ENCODE measurements around the gene USP6NL. TPM values are rescaled to one million over a fixed set of nuclear protein-coding genes. Genes with fewer than 3 reads are reported as not detected.
A peak's percentile ranks its signal among the peaks of the same experiment; 100 is the strongest.

USP6NL gene
- total and polyA plus RNA-seq, 2 of the 8 experiments (the other 6 are each of a cell fraction or from before 2014, with no cell fraction given) = 10.9 to 28.8 TPM

DNA sequence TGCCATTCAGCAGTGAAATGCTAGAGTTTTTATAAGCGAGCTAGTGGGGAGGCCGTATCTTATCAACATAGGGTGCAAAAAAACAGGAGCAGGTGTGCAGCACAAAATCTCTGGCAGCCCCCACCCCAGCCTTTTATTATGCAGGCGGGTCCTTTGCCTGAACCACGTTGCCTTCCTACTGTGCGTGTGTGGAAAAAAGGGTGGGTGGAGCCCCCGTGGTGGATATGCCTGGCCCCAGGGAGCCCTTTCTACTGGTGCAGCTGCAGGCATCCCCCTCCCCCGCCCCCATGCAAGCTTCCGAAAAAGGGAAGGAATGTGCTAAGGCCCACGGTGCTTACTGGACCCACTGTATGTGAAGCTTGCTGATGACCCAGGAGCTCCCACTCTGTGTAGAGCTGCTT lies 175.9 kb downstream of the USP6NL start:
- Histone ChIP-seq H3K9ac (replicated peaks in 1 of 4; ENCODE audit: extremely low read depth in 1 of 4, low read depth in 3 of 4, low read length in 3 of 4) (no peak overlapping the region), H3K23ac (ENCODE audit: insufficient read length) (no peak overlapping the region), H3K18ac (ENCODE audit: extremely low read depth, low read length) (peak overlapping the region; percentile 66; the same call in 1 of the 2 replicates), H3K56ac (replicated peaks; ENCODE audit: insufficient read length, low read depth, low read length) (no peak overlapping the region), H4K20me1 (replicated peaks in 1 of 2; ENCODE audit: control insufficient read depth in 1 of 2, insufficient read depth in 2 of 2, low read length in 2 of 2) (no peaks in the 10 kb centered on the region), H3K36me3 (ENCODE audit: control insufficient read depth in 2 of 4, insufficient read depth in 4 of 4, low read length in 3 of 4) (no peaks in the 10 kb centered on the region), H3K79me2 (ENCODE audit: control insufficient read depth in 1 of 2, insufficient read depth in 2 of 2, low read length in 2 of 2) (no peaks in the 10 kb centered on the region), H2BK12ac (ENCODE audit: low read depth, low read length) (peak overlapping the region; percentile 1; the same call in 1 of the 2 replicates), H3K23me2 (ENCODE audit: low read depth, low read length) (peaks cover 2% of the 10 kb centered on the region; the same call in 1 of the 2 replicates), H3K4me1 (replicated peaks in 1 of 4; ENCODE audit: control insufficient read depth in 3 of 4, insufficient read depth in 4 of 4, low read length in 3 of 4) (peaks cover 17 to 34% (median 24%) of the 10 kb centered on the region in 4 experiments), H4K91ac (replicated peaks; ENCODE audit: insufficient read length, low read length) (no peak overlapping the region), H3K27ac (ENCODE audit: low read depth, low read length) (no peak overlapping the region), H2BK120ac (replicated peaks; ENCODE audit: low read depth, low read length) (no peak overlapping the region), H3K4me2 (ENCODE audit: insufficient read depth in 1 of 2, low read depth in 2 of 2, low read length in 2 of 2) (peak overlapping the region in 1 of 2 experiments; percentile 15; a peak in 1 of 4 replicates), H3K79me1 (ENCODE audit: low read depth, low read length) (no peaks in the 10 kb centered on the region), H4K5ac (ENCODE audit: insufficient read length, low read depth, low read length) (peak overlapping the region; percentile 40), H3K4ac (replicated peaks; ENCODE audit: insufficient read length, low read depth, low read length) (no peak overlapping the region), H3K27me3 (replicated peaks in 1 of 4; ENCODE audit: control insufficient read depth in 3 of 4, extremely low read depth in 1 of 4, insufficient read depth in 3 of 4, low read length in 3 of 4) (no peaks in the 10 kb centered on the region; a peak in 1 of 7 replicates), H2AFZ (ENCODE audit: low read length) (no peak overlapping the region), H3K9me3 (ENCODE audit: insufficient read depth in 2 of 2, low read depth in 1 of 2, low read length in 1 of 2) (no peaks in the 10 kb centered on the region), H2BK15ac (ENCODE audit: low read length) (no peak overlapping the region), H4K8ac (ENCODE audit: extremely low read depth, insufficient read depth, low read length) (no peak overlapping the region), H2BK5ac (ENCODE audit: low read depth, low read length) (no peak overlapping the region; the same call in 1 of the 2 replicates), H3K14ac (ENCODE audit: insufficient read length) (no peak overlapping the region), H2AK5ac (ENCODE audit: low read depth, low read length) (no peak overlapping the region), H3K4me3 (ENCODE audit: extremely low read depth in 1 of 4, insufficient read depth in 2 of 4, low read depth in 3 of 4, low read length in 4 of 4) (0 out of 8 replicates have a peak overlapping the region, but pooled peaks of 1 of the 4 experiments have one; percentile 26), H2BK20ac (ENCODE audit: low read length) (no peak overlapping the region; the same call in 1 of the 2 replicates)
- POLR2A ChIA-PET (ENCODE audit: partially characterized antibody) = no interaction called here
- FAIRE-seq = no peak
- CTCF ChIA-PET (ENCODE audit: partially characterized antibody) = interaction anchor here (0.6 to 5.2 kb wide), 14 partner anchors 12 to 329 kb away, joined by 3 to 33 read pairs (median 4); no protein-coding TSS in a partner anchor
- TF ChIP-seq CHD2 (IDR thresholded peaks at IDR 0.05; ENCODE audit: low read length) (no peak), SIX5 (IDR thresholded peaks at IDR 0.05; ENCODE audit: low read depth, low read length) (no peak), KDM1A (IDR thresholded peaks at IDR 0.05; ENCODE audit: borderline replicate concordance, low read length) (0 out of 2 replicates have a peak, but pooled peaks have one; percentile 19), TEAD4 (IDR thresholded peaks at IDR 0.05; ENCODE audit: low read depth, low read length) (peak; percentile 2; the same call in 1 of the 2 replicates)
- WGBS, 2 experiments (ENCODE audit: extremely low coverage in 1 of 2, insufficient coverage in 1 of 2, insufficient read length in 1 of 2, insufficient replicate concordance in 2 of 2, low coverage in 1 of 2, low lambda C conversion rate in 2 of 2, missing lambda C conversion rate in 1 of 2) = 29% methylated on average over 9 of the region's 9 CpGs; no CpG with 5 or more reads in 1 of the 2 experiments
- peak in 1 of 2 experiments; percentile 53 for DNase-seq (ENCODE audit: low read depth in 1 of 2, low spot score in 2 of 2)
